NCI-H460 (cell line): ENCODE measurements around the gene TKTL2. TPM values are rescaled to one million over a fixed set of nuclear protein-coding genes. Genes with fewer than 3 reads are reported as not detected.
"Not testable (repeated sequence)": the region's sequence is repeated elsewhere in the genome, so short reads cannot be mapped to it uniquely, and the experiment has no call there.

Source experiments
- DNase-seq: peaks from one replicate; pipeline ENCODE4 v3.0.0-alpha.2; 2016; ENCODE audit warnings: low read depth; ENCODE audit errors: extremely low read depth
- total RNA-seq: library from RNA; depleted of rRNA; stranded (reverse); fragments of >200 nt; shearing (Covaris generic); gene quantifications from 2 replicates; pipeline ENCODE4 v1.2.3, GENCODE V29; 2014; rRNA removed

Gene TKTL2
- total RNA-seq, 1 experiment from 2014 or later: not detected

- no peak for DNase-seq
Observed at GRCh38 chr4:163447481-163447880, 26.1 kb downstream of the TKTL2 start.

- not testable (repeated sequence) for DNase-seq
Observed at GRCh38 chr4:163447023-163447422, 26.5 kb downstream of the TKTL2 start.

- no peak for DNase-seq
Observed at GRCh38 chr4:163440040-163440439, 33.5 kb downstream of the TKTL2 start.

Other genes starting within 250 kb of the TKTL2 start
- gene NPY1R, start 141.2 kb downstream of the TKTL2 start, total RNA-seq: 0.07 TPM in 1 of 2 replicates, not detected in the other
- gene NPY5R, start 129.9 kb downstream of the TKTL2 start, total RNA-seq: not detected in 2 replicates
- gene TMA16, start 20.9 kb upstream of the TKTL2 start, total RNA-seq: 32.8 and 37.0 TPM in 2 replicates